GM23338 (cell line): ENCODE data around the gene UBTD1. TPM values are rescaled to one million over a fixed set of nuclear protein-coding genes. Genes with fewer than 3 reads are reported as not detected.

Source experiments
- ATAC-seq: fragments of 200-7000 bp; cut with Tn5 transposase; 3 replicates; pipeline ENCODE4 v1.9.1; 2020
- DNase-seq: peaks from one replicate; pipeline ENCODE4 v3.0.0-alpha.2; 2015; ENCODE audit warnings: low spot score
- H2AFZ ChIP-seq: fragments of 200-600 bp; sonication (generic); 2 replicates; pipeline ENCODE4 v1.8.0; 2016; ENCODE audit warnings: antibody characterized with exemption, mild to moderate bottlenecking, moderate library complexity
- H3F3A ChIP-seq: fragments of 200-600 bp; sonication (generic); replicated peaks from 2 replicates; pipeline ENCODE4 v1.8.0; 2017; ENCODE audit warnings: antibody characterized with exemption, mixed run types, low read depth
- H3K27ac ChIP-seq: fragments of 200-600 bp; sonication (generic); 2 replicates; pipeline ENCODE4 v1.6.1; 2016; ENCODE audit warnings: low read depth
- H3K27me3 ChIP-seq: fragments of 200-600 bp; sonication (generic); 2 replicates; pipeline ENCODE4 v1.8.0; 2016; ENCODE audit warnings: mild to moderate bottlenecking, mixed run types, moderate library complexity; ENCODE audit not compliant: insufficient read depth
- H3K36me3 ChIP-seq: fragments of 200-600 bp; sonication (generic); 2 replicates; pipeline ENCODE4 v1.8.0; 2016; ENCODE audit warnings: mild to moderate bottlenecking; ENCODE audit not compliant: insufficient read depth
- H3K4me1 ChIP-seq: fragments of 200-600 bp; sonication (generic); 2 replicates; pipeline ENCODE4 v1.8.0; 2016; ENCODE audit warnings: mild to moderate bottlenecking, moderate library complexity; ENCODE audit not compliant: insufficient read depth
- H3K4me2 ChIP-seq: fragments of 200-600 bp; sonication (generic); 2 replicates; pipeline ENCODE4 v1.7.1; 2017; ENCODE audit warnings: mixed run types
- H3K4me3 ChIP-seq: fragments of 200-600 bp; sonication (generic); 2 replicates; pipeline ENCODE4 v1.6.1; 2016; ENCODE audit warnings: mixed run types
- H3K79me2 ChIP-seq: fragments of 200-600 bp; sonication (generic); replicated peaks from 2 replicates; pipeline ENCODE4 v1.8.0; 2017; ENCODE audit warnings: mild to moderate bottlenecking; ENCODE audit not compliant: insufficient read depth
- H3K9me2 ChIP-seq: fragments of 200-600 bp; sonication (generic); 2 replicates; pipeline ENCODE4 v1.8.0; 2017; ENCODE audit not compliant: insufficient read depth
- H4K20me1 ChIP-seq: fragments of 200-600 bp; sonication (generic); replicated peaks from 2 replicates; pipeline ENCODE4 v1.8.0; 2017; ENCODE audit warnings: mild to moderate bottlenecking; ENCODE audit not compliant: insufficient read depth
- H3K27ac Mint-ChIP-seq: 2 replicates; pipeline ENCODE4 v1.8.0; 2020; ENCODE audit warnings: inconsistent platforms, mild to moderate bottlenecking, moderate library complexity, mixed read lengths
- H3K27me3 Mint-ChIP-seq: 3 replicates; pipeline ENCODE4 v1.8.0; 2022; ENCODE audit warnings: low read depth, mild to moderate bottlenecking, moderate library complexity, mixed read lengths, inconsistent platforms; ENCODE audit not compliant: insufficient read depth, poor library complexity
- H3K36me3 Mint-ChIP-seq: 3 replicates; pipeline ENCODE4 v1.8.0; 2021; ENCODE audit warnings: low read depth, mild to moderate bottlenecking, inconsistent platforms, moderate library complexity, mixed read lengths
- H3K4me1 Mint-ChIP-seq: 3 replicates; pipeline ENCODE4 v1.8.0; 2020; ENCODE audit warnings: mild to moderate bottlenecking, inconsistent platforms, mixed read lengths
- H3K4me3 Mint-ChIP-seq: 3 replicates; pipeline ENCODE4 v1.8.0; 2021; ENCODE audit warnings: moderate library complexity, mild to moderate bottlenecking, inconsistent platforms, mixed read lengths
- H3K9me3 Mint-ChIP-seq: 3 replicates; pipeline ENCODE4 v1.8.0; 2020; ENCODE audit warnings: moderate library complexity, mild to moderate bottlenecking, inconsistent platforms, mixed read lengths
- CTCF ChIP-seq, 2 experiments: fragments of 200-600 bp in 1 of 2; sonication (generic) in 1 of 2; conservative IDR thresholded peaks; 2 replicates each; pipeline versions ENCODE4 v1.5.1 to v1.6.1; 2016 to 2017; ENCODE audit warnings: antibody characterized with exemption in 2 of 2, low read depth in 2 of 2, mild to moderate bottlenecking in 2 of 2, moderate library complexity in 1 of 2
- EZH2phosphoT487 ChIP-seq: fragments of 200-600 bp; sonication (generic); IDR thresholded peaks from one replicate; pipeline ENCODE4 v1.8.1; 2018; ENCODE audit warnings: antibody characterized with exemption; ENCODE audit not compliant: unreplicated experiment
- POLR2AphosphoS5 ChIP-seq: IDR thresholded peaks from 2 replicates; pipeline ENCODE4 v1.6.1; 2016; ENCODE audit warnings: antibody characterized with exemption, low read depth
- ZNF331 ChIP-seq: fragments of 250-450 bp; sonication (Bioruptor Pico); IDR thresholded peaks from 2 replicates; pipeline ENCODE4 v1.5.0; 2020; ENCODE audit warnings: low read depth, mild to moderate bottlenecking, moderate library complexity
- ZNF462 ChIP-seq: fragments of 250-450 bp; sonication (Bioruptor Pico); IDR thresholded peaks from 2 replicates; pipeline ENCODE4 v1.5.0; 2020; ENCODE audit warnings: mild to moderate bottlenecking, moderate library complexity
- polyA plus RNA-seq: library from polyadenylated mRNA; unstranded; fragments of >200 nt; fragmentation: Nextera tagmentation; extraction: Ambion mirVana; gene quantifications from 2 replicates; pipeline ENCODE4 v1.2.1, GENCODE V29; 2016
- total RNA-seq: library from RNA; depleted of rRNA; stranded (reverse); fragments of >200 nt; shearing (Covaris generic); gene quantifications from 2 replicates; pipeline ENCODE4 v1.2.3, GENCODE V29; 2014

UBTD1 gene
- total and polyA plus RNA-seq, 2 experiments from 2014 or later = 17.3 to 29.0 TPM

GRCh38 chr10:97517096-97517750, 18.5 kb downstream of the UBTD1 start (continued):
- TF ChIP-seq ZNF462 (no peak), ZNF331 (CRISPR knock-in tag) (no peak), EZH2phosphoT487 (no peak)

GRCh38 chr10:97517778-97518300, 19.1 kb downstream of the UBTD1 start:
- H3K9me3 Mint-ChIP-seq = no peaks in the 10 kb centered on the region
- Histone ChIP-seq H4K20me1 (peaks cover 25% of the 10 kb centered on the region), H3K79me2 (peaks cover 60% of the 10 kb centered on the region), H3K36me3 (no peaks in the 10 kb centered on the region), H3K4me3 (no peak overlapping the region), H3K27me3 (no peaks in the 10 kb centered on the region), H2AFZ (no peak overlapping the region), H3K4me1 (peaks cover 37% of the 10 kb centered on the region), H3K27ac (0 out of 2 replicates have a peak overlapping the region, but pooled peaks have one; percentile 55), H3K9me2 (no peaks in the 10 kb centered on the region), H3F3A (no peaks in the 10 kb centered on the region), H3K4me2 (peak overlapping the region; percentile 48; the same call in 1 of the 2 replicates)
- no peaks in the 10 kb centered on the region for H3K36me3 Mint-ChIP-seq
- no peak for DNase-seq
- peaks cover 43% of the 10 kb centered on the region for H3K4me1 Mint-ChIP-seq
- peaks cover 12% of the 10 kb centered on the region for H3K27me3 Mint-ChIP-seq
- no peak overlapping the region for H3K4me3 Mint-ChIP-seq
- ATAC-seq = no peak
- H3K27ac Mint-ChIP-seq = peak overlapping the region; percentile 14; the same call in 1 of the 2 replicates
- TF ChIP-seq CTCF (conservative IDR thresholded peaks at IDR 0.05; ENCODE audit: low read depth in 2 of 2) = no peak
- no peak for TF ChIP-seq POLR2AphosphoS5
- no peak for TF ChIP-seq ZNF462
